Parathyroid adenoma (tissue), 2 donors: ENCODE data around the gene MIF.

Experiments
- H2AFZ ChIP-seq: fragments of 300-600 bp; sonication (generic); one replicate; pipeline ENCODE4 v1.7.0; 2017; ENCODE audit warnings: antibody characterized with exemption, mild to moderate bottlenecking
- H3K27ac ChIP-seq: fragments of 300-600 bp; sonication (generic); one replicate; pipeline ENCODE4 v1.7.0; 2017
- H3K27me3 ChIP-seq: fragments of 300-600 bp; sonication (generic); one replicate; pipeline ENCODE4 v1.7.0; 2017; ENCODE audit warnings: low read length; ENCODE audit not compliant: control insufficient read depth, insufficient read depth
- H3K36me3 ChIP-seq: fragments of 300-600 bp; sonication (generic); one replicate; pipeline ENCODE4 v1.7.0; 2017; ENCODE audit warnings: low read length; ENCODE audit not compliant: control insufficient read depth, insufficient read depth
- H3K4me1 ChIP-seq: fragments of 300-600 bp; sonication (generic); one replicate; pipeline ENCODE4 v1.7.0; 2017; ENCODE audit warnings: control low read depth
- H3K4me2 ChIP-seq: fragments of 300-600 bp; sonication (generic); one replicate; pipeline ENCODE4 v1.7.0; 2017; ENCODE audit warnings: low read length
- H3K4me3 ChIP-seq: fragments of 300-600 bp; sonication (generic); one replicate; pipeline ENCODE4 v1.7.0; 2017; ENCODE audit warnings: low read depth, low read length
- H3K79me2 ChIP-seq: fragments of 300-600 bp; sonication (generic); one replicate; pipeline ENCODE4 v1.7.0; 2017; ENCODE audit warnings: control low read depth
- H3K9ac ChIP-seq: fragments of 300-600 bp; sonication (generic); one replicate; pipeline ENCODE4 v1.7.0; 2017; ENCODE audit warnings: mild to moderate bottlenecking
- H3K9me3 ChIP-seq: fragments of 300-600 bp; sonication (generic); one replicate; pipeline ENCODE4 v1.7.0; 2017; ENCODE audit warnings: low read length; ENCODE audit not compliant: control insufficient read depth
- CTCF ChIP-seq: fragments of 300-600 bp; sonication (generic); IDR thresholded peaks from one replicate; pipeline ENCODE4 v1.7.0; 2017; ENCODE audit warnings: antibody characterized with exemption, mild to moderate bottlenecking
- donor health status: primary hyperparathyroidism.

MIF gene

DNA sequence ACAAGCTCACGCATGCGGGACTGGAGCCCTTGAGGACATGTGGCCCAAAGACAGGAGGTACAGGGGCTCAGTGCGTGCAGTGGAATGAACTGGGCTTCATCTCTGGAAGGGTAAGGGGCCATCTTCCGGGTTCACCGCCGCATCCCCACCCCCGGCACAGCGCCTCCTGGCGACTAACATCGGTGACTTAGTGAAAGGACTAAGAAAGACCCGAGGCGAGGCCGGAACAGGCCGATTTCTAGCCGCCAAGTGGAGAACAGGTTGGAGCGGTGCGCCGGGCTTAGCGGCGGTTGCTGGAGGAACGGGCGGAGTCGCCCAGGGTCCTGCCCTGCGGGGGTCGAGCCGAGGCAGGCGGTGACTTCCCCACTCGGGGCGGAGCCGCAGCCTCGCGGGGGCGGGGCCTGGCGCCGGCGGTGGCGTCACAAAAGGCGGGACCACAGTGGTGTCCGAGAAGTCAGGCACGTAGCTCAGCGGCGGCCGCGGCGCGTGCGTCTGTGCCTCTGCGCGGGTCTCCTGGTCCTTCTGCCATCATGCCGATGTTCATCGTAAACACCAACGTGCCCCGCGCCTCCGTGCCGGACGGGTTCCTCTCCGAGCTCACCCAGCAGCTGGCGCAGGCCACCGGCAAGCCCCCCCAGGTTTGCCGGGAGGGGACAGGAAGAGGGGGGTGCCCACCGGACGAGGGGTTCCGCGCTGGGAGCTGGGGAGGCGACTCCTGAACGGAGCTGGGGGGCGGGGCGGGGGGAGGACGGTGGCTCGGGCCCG lies at the start of gene MIF:
Gene MIF, plus strand, starts transcription at position 439 of the 765 bp plus-strand sequence. Its CDS starts 92 bp downstream, at position 531.
- Histone ChIP-seq H3K9me3 (no peaks in the 10 kb centered on the region), H3K4me3 (peak within 1 kb of the TSS; percentile 94), H3K36me3 (no peaks in the 10 kb centered on the region), H3K27ac (peak within 1 kb of the TSS; percentile 96), H3K9ac (peak within 1 kb of the TSS; percentile 87), H3K4me1 (peaks cover 17% of the 10 kb centered on the region), H3K4me2 (peak within 1 kb of the TSS; percentile 90), H3K79me2 (peaks cover 5% of the 10 kb centered on the region), H2AFZ (peak within 1 kb of the TSS; percentile 83), H3K27me3 (no peaks in the 10 kb centered on the region)
- TF ChIP-seq CTCF: peak; percentile 57

DNA sequence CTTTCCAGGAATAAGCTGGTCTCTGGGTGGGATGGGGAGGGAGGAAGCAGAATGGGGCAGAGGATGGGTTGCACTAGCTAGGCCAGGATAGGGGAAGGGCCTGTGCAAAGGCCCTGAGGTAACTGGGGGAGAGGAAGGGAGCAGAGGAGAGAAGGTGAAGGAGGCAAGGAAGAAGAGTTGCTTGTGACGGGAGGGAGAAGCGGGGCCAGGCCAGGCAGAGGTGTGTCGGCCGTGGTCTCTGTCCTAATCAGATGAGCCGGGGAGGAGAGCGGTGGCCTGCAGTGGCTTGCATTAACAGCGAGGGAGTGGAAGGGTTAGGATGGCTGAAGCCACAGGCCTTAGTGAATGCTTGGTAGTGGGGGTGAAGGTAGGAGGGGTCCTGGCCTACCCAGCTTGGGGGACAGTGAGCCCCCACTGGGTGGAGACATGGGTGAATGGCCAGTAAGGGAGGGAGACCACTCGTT lies 49.4 kb upstream of the MIF start:
- H3K79me2 ChIP-seq: no peaks in the 10 kb centered on the region
- H3K27ac ChIP-seq: peak overlapping the region; percentile 60
- peak overlapping the region; percentile 57 for H3K4me2 ChIP-seq
- no peak overlapping the region for H3K9ac ChIP-seq
- H3K36me3 ChIP-seq: no peaks in the 10 kb centered on the region
- no peaks in the 10 kb centered on the region for H3K27me3 ChIP-seq
- TF ChIP-seq CTCF: no peak
- H2AFZ ChIP-seq: peak overlapping the region; percentile 70
- peaks cover 9% of the 10 kb centered on the region for H3K4me1 ChIP-seq
- no peaks in the 10 kb centered on the region for H3K9me3 ChIP-seq
- no peak overlapping the region for H3K4me3 ChIP-seq

- Histone ChIP-seq H3K27me3 (no peaks in the 10 kb centered on the region), H3K36me3 (no peaks in the 10 kb centered on the region), H3K27ac (peak overlapping the region; percentile 60), H3K4me3 (no peak overlapping the region), H2AFZ (no peak overlapping the region), H3K9me3 (no peaks in the 10 kb centered on the region), H3K4me2 (no peak overlapping the region), H3K9ac (no peak overlapping the region), H3K79me2 (no peaks in the 10 kb centered on the region), H3K4me1 (peaks cover 9% of the 10 kb centered on the region)
- no peak for TF ChIP-seq CTCF
These were observed 48.7 kb upstream of the MIF start for GRCh38 chr22:23845265-23846080.

GRCh38 chr22:23846081-23846469 lies 48.1 kb upstream of the MIF start:
- no peak for TF ChIP-seq CTCF
- H3K4me1 ChIP-seq: peaks cover 9% of the 10 kb centered on the region
- no peak overlapping the region for H3K9ac ChIP-seq
- no peaks in the 10 kb centered on the region for H3K36me3 ChIP-seq
- H3K79me2 ChIP-seq: no peaks in the 10 kb centered on the region
- no peak overlapping the region for H2AFZ ChIP-seq
- H3K9me3 ChIP-seq: no peaks in the 10 kb centered on the region
- H3K4me2 ChIP-seq: no peak overlapping the region
- H3K27ac ChIP-seq: peak overlapping the region; percentile 22
- H3K27me3 ChIP-seq: no peaks in the 10 kb centered on the region
- no peak overlapping the region for H3K4me3 ChIP-seq
